Endothelial cell of umbilical vein (primary cell): ENCODE results near the gene LHFPL2. TPM values are rescaled to one million over a fixed set of nuclear protein-coding genes. Genes with fewer than 3 reads are reported as not detected.
A peak's percentile ranks its signal among the peaks of the same experiment; 100 is the strongest.

Experiments
- BruUV-seq: library from RNA; stranded (reverse); fragments of 400-500 nt; replicated peaks from 2 replicates; lab custom pipeline; 2021; lab: Mats Ljungman, UMichigan
- CTCF ChIA-PET: fragments of 300-600, 350-600 bp; sonication (Branson Sonifier 250); formaldehyde crosslinking; loops from one replicate; lab custom pipeline; 2021; ENCODE audit warnings: antibody characterized with exemption, inconsistent platforms; lab: Charles Lee
- POLR2A ChIA-PET: fragments of 300-600, 350-600 bp; sonication (Branson Sonifier 250); formaldehyde crosslinking; loops from one replicate; lab custom pipeline; 2021; ENCODE audit warnings: antibody characterized with exemption, inconsistent platforms; lab: Charles Lee
- DNase-seq: peaks from one replicate; pipeline ENCODE4 v3.0.0-alpha.2; 2011; ENCODE audit warnings: low read depth, low spot score
- FAIRE-seq: peaks from 2 replicates; lab custom pipeline; 2011; peaks lifted over from hg19 to GRCh38; lab: Jason Lieb, UNC
- H2AFZ ChIP-seq: 2 replicates; pipeline ENCODE4 v1.6.0; 2012; ENCODE audit warnings: low read depth, low read length, control low read depth, inconsistent platforms
- H3K27ac ChIP-seq: 2 replicates; pipeline ENCODE4 v1.5.1; 2011; ENCODE audit warnings: low read depth, mild to moderate bottlenecking, control low read depth, low read length, moderate library complexity; ENCODE audit not compliant: insufficient read depth
- H3K27me3 ChIP-seq, 2 experiments: 2 replicates each; pipeline versions ENCODE4 v1.6.0 to v1.6.1; 2011; ENCODE audit warnings: low read length in 2 of 2, mixed read lengths in 1 of 2; ENCODE audit not compliant: control insufficient read depth in 2 of 2, insufficient read depth in 2 of 2
- H3K36me3 ChIP-seq, 2 experiments: 2 replicates in 1 of 2; 3 replicates in 1 of 2; pipeline ENCODE4 v1.5.1; 2011; ENCODE audit warnings: low read length in 2 of 2, mild to moderate bottlenecking in 1 of 2, moderate library complexity in 1 of 2; ENCODE audit not compliant: control insufficient read depth in 2 of 2, insufficient read depth in 2 of 2; ENCODE audit errors: extremely low read depth in 1 of 2
- H3K4me1 ChIP-seq: 3 replicates; pipeline ENCODE4 v1.5.1; 2011; ENCODE audit warnings: mild to moderate bottlenecking, low read length; ENCODE audit not compliant: control insufficient read depth, insufficient read depth; ENCODE audit errors: extremely low read depth
- H3K4me2 ChIP-seq: 2 replicates; pipeline ENCODE4 v1.6.1; 2011; ENCODE audit warnings: low read length, control low read depth, mixed read lengths; ENCODE audit not compliant: insufficient read depth
- H3K4me3 ChIP-seq, 3 experiments: fragments of 200-600 bp in 1 of 3; sonication (generic), shearing (Covaris generic) in 1 of 3; replicated peaks in 1 of 3; 2 replicates each; pipeline ENCODE4 v1.5.1; 2011 to 2016; ENCODE audit warnings: control low read depth in 3 of 3, low read length in 3 of 3, mild to moderate bottlenecking in 2 of 3, inconsistent platforms in 1 of 3, low read depth in 1 of 3, moderate library complexity in 1 of 3; ENCODE audit not compliant: insufficient read depth in 1 of 3
- H3K79me2 ChIP-seq: 2 replicates; pipeline ENCODE4 v1.6.0; 2012; ENCODE audit warnings: low read length, inconsistent platforms; ENCODE audit not compliant: control insufficient read depth, insufficient read depth
- H3K9ac ChIP-seq: replicated peaks from 2 replicates; pipeline ENCODE3; 2011; ENCODE audit warnings: low read length, control low read depth; ENCODE audit not compliant: insufficient read depth; ENCODE audit errors: extremely low read depth
- H3K9me1 ChIP-seq: replicated peaks from 3 replicates; pipeline ENCODE4 v1.6.0; 2011; ENCODE audit warnings: mild to moderate bottlenecking, low read length; ENCODE audit not compliant: control insufficient read depth, insufficient read depth; ENCODE audit errors: extremely low read depth
- H3K9me3 ChIP-seq: replicated peaks from 2 replicates; pipeline ENCODE4 v1.5.1; 2012; ENCODE audit warnings: low read length, inconsistent platforms; ENCODE audit not compliant: control insufficient read depth, insufficient read depth
- H4K20me1 ChIP-seq: replicated peaks from 2 replicates; pipeline ENCODE3; 2011; ENCODE audit warnings: mild to moderate bottlenecking, low read length; ENCODE audit not compliant: control insufficient read depth, insufficient read depth; ENCODE audit errors: extremely low read depth
- EZH2 ChIP-seq: IDR thresholded peaks from 2 replicates; pipeline ENCODE4 v1.6.1; 2012; ENCODE audit warnings: borderline replicate concordance, low read depth, mild to moderate bottlenecking, moderate library complexity, low read length, inconsistent platforms; ENCODE audit not compliant: severe bottlenecking
- GATA2 ChIP-seq: IDR thresholded peaks from 2 replicates; pipeline ENCODE4 v1.7.0; 2011; ENCODE audit warnings: low read depth, mild to moderate bottlenecking, moderate library complexity, mixed read lengths, low read length; ENCODE audit not compliant: insufficient read length, insufficient read depth
- JUN ChIP-seq: IDR thresholded peaks from 2 replicates; pipeline ENCODE4 v1.6.1; 2011; ENCODE audit warnings: borderline replicate concordance, low read depth; ENCODE audit not compliant: insufficient read length, insufficient read depth
- MYC ChIP-seq: IDR thresholded peaks from one replicate; pipeline ENCODE4 v1.6.1; 2011; ENCODE audit warnings: mild to moderate bottlenecking, low read depth, low read length
- POLR2A ChIP-seq: IDR thresholded peaks from 2 replicates; pipeline ENCODE4 v1.6.1; 2012; ENCODE audit warnings: low read depth, mild to moderate bottlenecking, control low read depth, low read length
- POLR2AphosphoS5 ChIP-seq: IDR thresholded peaks from 2 replicates; pipeline ENCODE4 v1.6.1; 2012; ENCODE audit warnings: low read depth, mild to moderate bottlenecking, control low read depth, low read length, moderate library complexity; ENCODE audit not compliant: insufficient read depth
- dilution Hi-C: fragments of 300-500 bp; cut with MboI; formaldehyde crosslinking; loops from one replicate; pipeline ENCODE4 v1.15.0; 2019; ENCODE audit warnings: low sequenced_read_pairs; ENCODE audit not compliant: extremely low pct_ligation_motif_present
- intact Hi-C: fragments of 100-400 bp; cut with micrococcal nuclease; formaldehyde crosslinking; loops from one replicate; pipeline ENCODE4 v1.10.0; 2022
- polyA plus RNA-seq, 4 experiments: library from polyadenylated mRNA; depleted of rRNA in 3 of 4; stranded (reverse) in 3 of 4; unstranded in 1 of 4; fragments of >200 nt; gene quantifications; 2 replicates each; pipeline versions ENCODE4 v1.2.1 to v1.2.3, GENCODE V29; 2011 to 2012; ENCODE audit warnings: missing spikeins in 1 of 4
- total RNA-seq: library from RNA; stranded (reverse); gene quantifications from 2 replicates; pipeline ENCODE4 v1.2.3, GENCODE V29; 2021
- TF ChIP-seq, protein P1 (sequence below), 2 donors: IDR thresholded peaks; 1 replicate in 1 of 2; 2 replicates in 1 of 2; pipeline ENCODE4 v1.5.1; 2011; ENCODE audit warnings: low read length in 2 of 2, mild to moderate bottlenecking in 2 of 2, moderate library complexity in 2 of 2, control low read depth in 1 of 2, inconsistent platforms in 1 of 2, low read depth in 1 of 2; ENCODE audit not compliant: insufficient read depth in 1 of 2; ENCODE audit errors: extremely low read depth in 1 of 2
- TF ChIP-seq, protein P2 (sequence below): IDR thresholded peaks from 2 replicates; pipeline ENCODE4 v1.6.1; 2011; ENCODE audit not compliant: insufficient read depth, insufficient read length

LHFPL2 gene
- total and polyA plus RNA-seq, 2 donors (not counting 3 experiments of a cell fraction or from before 2014, with no cell fraction given) = 9.6 to 36.3 TPM

DNA sequence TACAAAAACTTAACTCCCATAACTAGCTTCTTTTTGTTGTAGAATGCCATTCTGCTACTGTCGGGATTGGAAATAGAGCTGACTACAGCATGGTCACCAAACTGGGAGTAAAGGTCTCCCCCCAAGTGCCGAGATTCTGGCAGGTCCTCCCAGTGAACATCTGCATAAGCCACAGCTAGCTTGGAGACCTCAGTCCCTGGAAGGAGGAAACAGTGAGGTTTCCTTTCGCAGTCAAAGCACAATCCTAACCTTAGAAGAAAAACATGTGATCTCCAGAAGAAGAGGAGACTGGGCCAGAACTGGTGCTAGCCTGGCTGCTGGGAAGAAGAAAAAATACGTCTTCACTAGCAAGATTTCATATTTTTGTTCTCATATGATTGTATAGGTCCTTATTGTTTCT is 160.7 kb downstream of the LHFPL2 start:
- Histone ChIP-seq H2AFZ (no peak overlapping the region), H3K4me1 (peaks cover 14% of the 10 kb centered on the region), H3K27ac (no peak overlapping the region), H3K4me2 (no peak overlapping the region), H3K4me3 (no peak overlapping the region), H3K36me3 (peaks cover 11% of the 10 kb centered on the region in 2 experiments), H3K9me3 (no peaks in the 10 kb centered on the region), H3K27me3 (no peaks in the 10 kb centered on the region), H3K9ac (no peak overlapping the region), H3K9me1 (no peaks in the 10 kb centered on the region), H4K20me1 (no peaks in the 10 kb centered on the region), H3K79me2 (no peaks in the 10 kb centered on the region)
- no TSS peak for BruUV-seq
- TF ChIP-seq EZH2 = no peak
- dilution Hi-C loops (no loop called here), intact Hi-C loops (no loop called here)
- FAIRE-seq (no peak), DNase-seq (no peak)
- ChIA-PET CTCF (interaction anchor here (1.5 kb wide), 1 partner anchor 46 kb away, joined by 4 read pairs; no protein-coding TSS in a partner anchor), POLR2A (no interaction called here)

DNA sequence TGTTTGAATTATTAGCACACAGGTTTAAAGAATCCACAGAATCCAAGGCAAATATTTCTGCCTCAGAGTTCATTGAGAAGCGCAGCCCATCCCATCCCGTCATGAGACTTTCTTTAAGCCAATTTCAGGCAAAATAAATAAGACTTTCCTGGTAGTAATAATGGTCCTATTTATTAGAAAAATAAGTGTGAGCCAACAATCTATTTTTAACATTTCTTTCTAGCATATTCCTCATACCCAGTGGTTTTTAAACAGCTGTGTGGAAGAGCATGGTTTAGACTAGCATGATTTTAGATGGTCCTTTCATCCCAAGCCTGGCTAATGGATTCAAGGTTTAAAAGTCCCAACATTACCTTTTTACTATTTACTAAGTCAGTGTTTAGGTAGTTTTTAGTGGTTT is 162.4 kb downstream of the LHFPL2 start:
- H3K9me1 ChIP-seq = no peaks in the 10 kb centered on the region
- ChIA-PET CTCF (interaction anchor here (1.5 kb wide), 1 partner anchor 47 kb away, joined by 4 read pairs; no protein-coding TSS in a partner anchor), POLR2A (no interaction called here)
- no peak overlapping the region for H3K4me3 ChIP-seq
- no peak for DNase-seq
- H3K36me3 ChIP-seq = peaks cover 11% of the 10 kb centered on the region in 2 experiments
- no peak overlapping the region for H3K4me2 ChIP-seq
- no peaks in the 10 kb centered on the region for H3K79me2 ChIP-seq
- H3K9ac ChIP-seq = no peak overlapping the region
- H3K4me1 ChIP-seq = peaks cover 14% of the 10 kb centered on the region
- dilution Hi-C loops = no loop called here
- H2AFZ ChIP-seq = no peak overlapping the region
- TF ChIP-seq POLR2A (no peak), GATA2 (no peak), EZH2 (no peak), POLR2AphosphoS5 (no peak), JUN (no peak), MYC (no peak)
- TF ChIP-seq, protein P1, sequence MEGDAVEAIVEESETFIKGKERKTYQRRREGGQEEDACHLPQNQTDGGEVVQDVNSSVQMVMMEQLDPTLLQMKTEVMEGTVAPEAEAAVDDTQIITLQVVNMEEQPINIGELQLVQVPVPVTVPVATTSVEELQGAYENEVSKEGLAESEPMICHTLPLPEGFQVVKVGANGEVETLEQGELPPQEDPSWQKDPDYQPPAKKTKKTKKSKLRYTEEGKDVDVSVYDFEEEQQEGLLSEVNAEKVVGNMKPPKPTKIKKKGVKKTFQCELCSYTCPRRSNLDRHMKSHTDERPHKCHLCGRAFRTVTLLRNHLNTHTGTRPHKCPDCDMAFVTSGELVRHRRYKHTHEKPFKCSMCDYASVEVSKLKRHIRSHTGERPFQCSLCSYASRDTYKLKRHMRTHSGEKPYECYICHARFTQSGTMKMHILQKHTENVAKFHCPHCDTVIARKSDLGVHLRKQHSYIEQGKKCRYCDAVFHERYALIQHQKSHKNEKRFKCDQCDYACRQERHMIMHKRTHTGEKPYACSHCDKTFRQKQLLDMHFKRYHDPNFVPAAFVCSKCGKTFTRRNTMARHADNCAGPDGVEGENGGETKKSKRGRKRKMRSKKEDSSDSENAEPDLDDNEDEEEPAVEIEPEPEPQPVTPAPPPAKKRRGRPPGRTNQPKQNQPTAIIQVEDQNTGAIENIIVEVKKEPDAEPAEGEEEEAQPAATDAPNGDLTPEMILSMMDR (IDR thresholded peaks at IDR 0.05; ENCODE audit: extremely low read depth in 1 of 2, insufficient read depth in 1 of 2, low read depth in 1 of 2, low read length in 2 of 2) = no peak
- TF ChIP-seq, protein P2, sequence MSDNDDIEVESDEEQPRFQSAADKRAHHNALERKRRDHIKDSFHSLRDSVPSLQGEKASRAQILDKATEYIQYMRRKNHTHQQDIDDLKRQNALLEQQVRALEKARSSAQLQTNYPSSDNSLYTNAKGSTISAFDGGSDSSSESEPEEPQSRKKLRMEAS = no peak
- intact Hi-C loops = no loop called here
- H4K20me1 ChIP-seq = no peaks in the 10 kb centered on the region
- H3K9me3 ChIP-seq = no peaks in the 10 kb centered on the region
- TSS peak; percentile 9 for BruUV-seq
- no peaks in the 10 kb centered on the region for H3K27me3 ChIP-seq
- no peak overlapping the region for H3K27ac ChIP-seq
- no peak for FAIRE-seq
